ENCODE data around the gene ATAD2B.

ATAD2B gene

DNA sequence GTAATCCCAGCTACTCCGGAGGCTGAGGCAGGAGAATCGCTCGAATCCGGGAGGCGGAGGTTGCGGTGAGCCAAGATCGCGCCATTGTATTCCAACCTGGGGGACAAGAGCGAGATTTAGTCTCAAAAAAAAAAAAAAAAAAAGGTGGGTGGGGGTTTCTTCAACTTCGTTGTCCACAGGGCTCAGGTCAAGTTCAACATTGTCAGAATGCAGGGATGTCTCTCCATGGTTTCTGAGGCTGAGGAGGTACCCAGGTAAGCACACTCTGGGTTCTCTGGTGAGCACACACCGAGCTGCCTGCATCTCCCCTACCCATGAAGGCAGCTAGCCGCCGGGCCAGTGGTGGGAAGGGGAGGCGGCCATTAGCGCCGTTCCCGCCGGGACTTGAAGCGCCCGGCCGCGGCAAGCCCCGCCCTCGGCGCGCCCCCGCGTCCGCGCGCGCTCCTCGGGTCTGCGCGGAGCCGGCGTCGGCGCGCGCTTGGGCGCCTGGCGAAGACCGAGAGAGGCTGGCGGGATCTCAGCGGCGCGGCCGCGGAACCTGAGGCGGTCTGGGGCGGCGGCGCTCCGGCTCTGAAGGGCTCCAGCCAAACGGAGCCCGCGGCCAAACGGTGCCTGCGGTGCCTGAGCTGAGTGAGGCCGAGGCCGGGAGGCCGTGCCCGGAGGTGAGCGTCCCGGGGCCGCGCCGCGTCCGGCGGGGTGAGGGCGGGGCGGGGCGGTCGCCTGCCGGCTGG, 13.2 kb upstream of the ATAD2B start, which contains the start of gene UBXN2A:
TSS of gene UBXN2A (plus strand) at position 477 of the 731 bp plus-strand sequence. CDS start 17,852 bp downstream, outside the sequence.
- H3K4me1 ChIP-seq (ENCODE audit: insufficient read depth, low read length), result peaks cover 3% of the 10 kb centered on the region
- no peaks in the 10 kb centered on the region; the same call in 1 of the 2 replicates for H3K27me3 ChIP-seq (ENCODE audit: insufficient read depth, low read length)
- peak within 1 kb of the TSS; percentile 96 for H3K4me3 ChIP-seq (ENCODE audit: low read length)
- peak within 1 kb of the TSS; percentile 88 for H3K9ac ChIP-seq (ENCODE audit: low read depth, low read length)
- H3K36me3 ChIP-seq (ENCODE audit: insufficient read depth, low read depth, low read length), result no peaks in the 10 kb centered on the region
- no peaks in the 10 kb centered on the region for H3K9me3 ChIP-seq (ENCODE audit: insufficient read depth, low read depth, low read length)
- peak within 1 kb of the TSS; percentile 77 for H3K27ac ChIP-seq (ENCODE audit: low read length)

DNA sequence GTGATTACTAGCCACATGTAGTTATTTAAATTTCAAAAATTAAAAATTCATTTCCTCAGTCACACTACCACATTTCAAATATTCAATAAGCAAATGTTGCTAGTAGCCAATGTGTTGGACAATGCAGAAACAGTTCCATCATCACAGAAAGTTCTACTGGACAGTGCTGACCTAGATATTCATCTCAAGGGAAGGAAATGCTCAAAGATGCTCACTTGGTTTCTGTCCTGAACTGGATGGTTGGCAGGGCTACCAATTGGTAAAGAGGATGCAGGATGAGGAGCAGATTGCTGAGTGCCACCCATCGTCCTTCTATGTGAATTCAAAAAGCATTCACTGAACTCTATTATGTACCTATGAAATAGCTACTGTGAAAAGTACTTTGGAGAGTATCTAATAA, 7.3 kb upstream of the ATAD2B start:
- Histone ChIP-seq H3K27me3 (ENCODE audit: insufficient read depth, low read length) (no peaks in the 10 kb centered on the region), H3K36me3 (ENCODE audit: insufficient read depth, low read depth, low read length) (no peaks in the 10 kb centered on the region), H3K9me3 (ENCODE audit: insufficient read depth, low read depth, low read length) (no peaks in the 10 kb centered on the region), H3K27ac (ENCODE audit: low read length) (no peak overlapping the region), H3K9ac (ENCODE audit: low read depth, low read length) (no peak overlapping the region), H3K4me1 (ENCODE audit: insufficient read depth, low read length) (peaks cover 3% of the 10 kb centered on the region; the same call in 1 of the 2 replicates), H3K4me3 (ENCODE audit: low read length) (no peak overlapping the region)

DNA sequence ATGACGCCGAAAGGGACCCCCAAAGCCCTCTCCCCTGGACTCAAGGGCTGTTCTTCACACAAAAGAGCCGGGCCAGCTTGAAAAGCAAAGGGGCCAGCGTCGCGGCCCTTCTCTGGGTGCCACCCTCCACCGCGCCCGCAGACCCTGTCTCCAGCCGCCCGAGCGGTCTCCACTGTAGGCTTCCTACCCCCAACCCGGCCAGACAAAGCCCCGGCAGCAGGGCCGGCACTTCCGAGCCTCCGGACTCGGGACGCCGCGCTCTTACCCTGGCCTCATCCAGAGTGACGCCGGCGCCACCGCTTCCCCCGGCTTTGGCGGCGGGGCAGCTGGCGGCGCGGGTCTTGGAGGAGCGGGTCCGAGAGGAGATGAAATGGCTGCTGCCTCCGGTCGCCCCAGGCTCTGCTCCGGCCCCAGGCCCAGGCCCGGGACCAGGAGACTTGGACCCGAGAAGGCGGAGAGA, 603 bp downstream of the ATAD2B start:
- Histone ChIP-seq H3K4me1 (ENCODE audit: insufficient read depth, low read length) (peaks cover 3% of the 10 kb centered on the region; the same call in 1 of the 2 replicates), H3K27me3 (ENCODE audit: insufficient read depth, low read length) (no peaks in the 10 kb centered on the region), H3K27ac (ENCODE audit: low read length) (peak overlapping the region; percentile 85), H3K9ac (ENCODE audit: low read depth, low read length) (peak overlapping the region; percentile 97), H3K36me3 (ENCODE audit: insufficient read depth, low read depth, low read length) (no peaks in the 10 kb centered on the region), H3K4me3 (ENCODE audit: low read length) (peak overlapping the region; percentile 84), H3K9me3 (ENCODE audit: insufficient read depth, low read depth, low read length) (no peaks in the 10 kb centered on the region)

DNA sequence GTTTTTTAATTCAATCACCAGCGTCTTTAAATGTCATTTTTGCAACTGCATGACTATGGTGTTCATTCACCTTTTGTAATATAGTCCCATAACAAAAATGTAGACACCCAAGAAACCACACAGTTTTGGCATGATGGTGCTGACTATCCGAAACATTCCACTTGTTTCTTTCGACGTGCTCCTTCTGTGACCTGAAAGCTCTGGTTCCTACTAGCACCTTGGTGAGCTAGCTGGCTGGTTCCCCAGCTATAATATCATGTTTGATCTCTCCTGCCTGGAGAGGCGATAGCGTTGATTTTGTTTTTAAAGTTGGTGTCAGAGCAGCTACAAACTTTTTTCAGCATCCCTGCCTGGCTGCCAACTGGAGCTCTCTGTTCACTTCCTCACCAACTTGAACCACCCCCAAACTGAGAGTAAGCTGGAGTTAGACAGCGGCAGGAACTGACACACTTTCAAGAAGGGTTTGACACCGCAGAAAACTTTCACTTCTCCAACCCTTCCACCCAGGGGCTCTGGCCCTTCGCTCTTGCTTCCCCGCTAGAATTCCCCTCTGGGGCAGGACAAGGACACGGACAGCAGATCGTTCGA, 1.1 kb downstream of the ATAD2B start:
- Histone ChIP-seq H3K4me1 (ENCODE audit: insufficient read depth, low read length) (peaks cover 3% of the 10 kb centered on the region; the same call in 1 of the 2 replicates), H3K27ac (ENCODE audit: low read length) (peak overlapping the region; percentile 85), H3K27me3 (ENCODE audit: insufficient read depth, low read length) (no peaks in the 10 kb centered on the region), H3K9me3 (ENCODE audit: insufficient read depth, low read depth, low read length) (no peaks in the 10 kb centered on the region), H3K4me3 (ENCODE audit: low read length) (peak overlapping the region; percentile 84), H3K36me3 (ENCODE audit: insufficient read depth, low read depth, low read length) (no peaks in the 10 kb centered on the region), H3K9ac (ENCODE audit: low read depth, low read length) (peak overlapping the region; percentile 97)

DNA sequence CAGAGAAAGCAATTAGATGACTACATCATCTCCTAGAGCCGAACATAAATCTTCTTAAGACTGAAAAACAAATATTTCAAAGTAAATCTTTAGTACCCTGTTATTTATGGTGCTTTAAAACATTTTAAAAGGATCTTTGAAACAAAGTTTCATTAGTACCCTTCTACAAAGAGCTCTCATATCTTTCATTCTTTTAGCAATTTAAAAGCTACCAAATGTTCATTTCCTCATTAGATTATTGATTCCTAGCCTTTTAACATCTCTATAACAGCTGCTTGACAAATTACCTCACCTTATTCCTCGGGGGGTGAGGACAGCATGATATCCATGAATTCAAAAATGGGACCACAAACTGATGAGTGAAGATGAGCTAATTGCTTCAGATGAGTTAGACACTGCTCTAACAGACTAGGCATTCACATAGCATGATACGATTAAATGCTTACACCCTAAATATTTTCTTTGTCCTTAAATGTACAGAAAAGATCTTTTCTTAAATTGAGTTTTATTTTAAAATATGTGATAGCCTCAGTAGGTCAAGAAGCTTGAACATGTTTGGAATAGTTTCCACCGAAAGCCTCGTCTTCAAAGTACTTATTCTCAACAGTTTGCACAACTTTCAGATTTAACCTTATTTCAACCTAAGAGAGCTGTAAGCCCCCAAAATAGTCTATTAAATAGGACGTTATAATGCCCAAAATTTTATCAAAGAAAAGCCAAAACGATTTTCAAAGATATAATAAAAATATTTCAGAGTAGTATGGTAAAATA, 2.1 kb downstream of the ATAD2B start:
- Histone ChIP-seq H3K4me3 (ENCODE audit: low read length) (peak overlapping the region; percentile 84), H3K4me1 (ENCODE audit: insufficient read depth, low read length) (peaks cover 3% of the 10 kb centered on the region; the same call in 1 of the 2 replicates), H3K27me3 (ENCODE audit: insufficient read depth, low read length) (no peaks in the 10 kb centered on the region), H3K27ac (ENCODE audit: low read length) (no peak overlapping the region), H3K36me3 (ENCODE audit: insufficient read depth, low read depth, low read length) (no peaks in the 10 kb centered on the region), H3K9me3 (ENCODE audit: insufficient read depth, low read depth, low read length) (no peaks in the 10 kb centered on the region), H3K9ac (ENCODE audit: low read depth, low read length) (peak overlapping the region; percentile 97; the same call in 1 of the 2 replicates)

DNA sequence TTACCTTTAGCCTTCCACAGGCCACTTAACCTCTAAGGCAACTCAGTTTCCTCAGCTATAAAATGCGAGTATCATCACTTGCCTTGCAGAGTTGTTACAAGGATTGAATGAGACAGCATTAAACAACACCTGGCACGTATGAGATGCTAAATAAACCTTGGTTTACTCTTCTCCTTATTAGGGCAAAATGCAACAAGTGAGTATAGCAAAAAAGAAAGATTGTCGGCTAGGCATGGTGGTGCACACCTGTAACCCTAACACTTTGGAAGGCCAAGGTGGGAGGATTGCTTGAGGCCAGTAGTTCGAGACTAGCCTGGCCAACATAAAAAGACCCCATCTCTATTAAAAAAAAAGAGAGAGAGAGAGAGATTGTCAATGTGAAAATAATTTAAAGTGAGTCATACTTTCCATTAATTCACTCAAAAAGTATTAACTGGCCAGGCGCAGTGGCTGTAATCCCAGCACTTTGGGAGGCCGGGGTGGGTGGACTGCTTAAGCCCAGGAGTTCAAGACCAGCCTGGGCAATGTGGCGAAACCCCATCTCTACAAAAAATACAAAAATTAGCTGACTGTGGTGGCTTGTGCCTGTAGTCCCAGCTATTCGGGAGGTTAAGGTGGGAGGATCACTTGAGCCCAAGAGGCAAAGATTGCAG, 8.0 kb downstream of the ATAD2B start:
- H3K9ac ChIP-seq (ENCODE audit: low read depth, low read length), result no peak overlapping the region
- H3K27ac ChIP-seq (ENCODE audit: low read length), result no peak overlapping the region

DNA sequence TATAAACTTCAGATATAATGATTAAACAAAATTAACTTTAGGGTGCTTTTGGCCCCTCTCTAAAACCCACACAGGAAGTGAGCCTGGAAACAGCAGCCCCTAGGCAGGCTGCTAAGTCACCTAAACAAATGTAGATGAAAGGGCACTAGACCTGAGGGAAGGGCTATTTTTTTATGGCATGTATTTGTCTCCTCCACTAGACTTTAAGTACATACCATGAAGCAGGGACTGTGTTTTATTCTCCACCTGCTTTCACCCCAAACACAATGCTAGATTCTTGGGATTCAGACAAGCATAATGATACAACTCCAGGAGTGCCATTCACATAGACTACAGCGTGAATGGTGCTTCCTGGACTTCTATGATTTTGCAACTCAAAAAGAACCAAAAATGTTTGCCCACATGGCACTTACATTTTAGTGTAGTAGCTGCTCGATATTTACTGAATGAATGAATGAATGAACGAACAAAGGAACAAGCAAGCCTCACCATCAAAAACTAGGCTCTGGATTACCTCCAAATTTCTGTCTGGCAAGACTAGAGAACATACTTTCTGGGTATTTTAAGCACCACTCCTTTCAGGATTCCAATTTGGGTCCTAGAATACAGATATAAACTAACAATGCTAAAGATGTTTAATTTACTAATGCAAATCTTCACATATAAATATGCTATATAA, 10.1 kb downstream of the ATAD2B start:
- Histone ChIP-seq H3K27ac (ENCODE audit: low read length) (peak overlapping the region; percentile 21), H3K4me3 (ENCODE audit: low read length) (no peak overlapping the region)

More for the DNA sequence above, 8.0 kb downstream of the ATAD2B start:
- Histone ChIP-seq H3K36me3 (ENCODE audit: insufficient read depth, low read depth, low read length) (no peaks in the 10 kb centered on the region), H3K4me1 (ENCODE audit: insufficient read depth, low read length) (peaks cover 9% of the 10 kb centered on the region), H3K4me3 (ENCODE audit: low read length) (no peak overlapping the region), H3K27me3 (ENCODE audit: insufficient read depth, low read length) (no peaks in the 10 kb centered on the region), H3K9me3 (ENCODE audit: insufficient read depth, low read depth, low read length) (no peaks in the 10 kb centered on the region)

DNA sequence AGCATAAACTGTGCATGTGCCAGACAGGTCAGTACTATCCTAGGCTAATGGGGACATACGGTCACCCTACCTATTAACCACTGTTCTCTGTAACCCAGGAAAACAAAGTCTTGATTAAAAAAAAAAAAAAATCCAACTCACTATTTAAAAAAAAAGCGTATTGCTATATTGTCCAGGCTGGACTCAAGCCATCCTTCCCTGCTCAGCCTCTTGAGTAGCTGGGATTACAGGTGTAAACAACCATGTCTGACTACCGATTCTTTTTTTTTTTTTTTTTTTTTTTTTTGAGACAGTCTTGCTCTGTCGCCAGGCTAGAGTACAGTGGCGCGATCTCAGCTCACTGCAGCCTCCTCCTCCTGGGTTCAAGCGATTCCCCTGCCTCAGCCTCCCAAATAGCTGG, 11.6 kb downstream of the ATAD2B start:
- Histone ChIP-seq H3K9me3 (ENCODE audit: insufficient read depth, low read depth, low read length) (no peaks in the 10 kb centered on the region), H3K36me3 (ENCODE audit: insufficient read depth, low read depth, low read length) (no peaks in the 10 kb centered on the region), H3K9ac (ENCODE audit: low read depth, low read length) (no peak overlapping the region), H3K4me3 (ENCODE audit: low read length) (no peak overlapping the region), H3K27me3 (ENCODE audit: insufficient read depth, low read length) (no peaks in the 10 kb centered on the region), H3K4me1 (ENCODE audit: insufficient read depth, low read length) (peaks cover 9% of the 10 kb centered on the region), H3K27ac (ENCODE audit: low read length) (no peak overlapping the region)

More for the DNA sequence above, 10.1 kb downstream of the ATAD2B start:
- H3K9me3 ChIP-seq (ENCODE audit: insufficient read depth, low read depth, low read length), result no peaks in the 10 kb centered on the region
- peaks cover 9% of the 10 kb centered on the region for H3K4me1 ChIP-seq (ENCODE audit: insufficient read depth, low read length)
- H3K9ac ChIP-seq (ENCODE audit: low read depth, low read length), result peak overlapping the region; percentile 12; the same call in 1 of the 2 replicates
- no peaks in the 10 kb centered on the region for H3K27me3 ChIP-seq (ENCODE audit: insufficient read depth, low read length)
- H3K36me3 ChIP-seq (ENCODE audit: insufficient read depth, low read depth, low read length), result no peaks in the 10 kb centered on the region

DNA sequence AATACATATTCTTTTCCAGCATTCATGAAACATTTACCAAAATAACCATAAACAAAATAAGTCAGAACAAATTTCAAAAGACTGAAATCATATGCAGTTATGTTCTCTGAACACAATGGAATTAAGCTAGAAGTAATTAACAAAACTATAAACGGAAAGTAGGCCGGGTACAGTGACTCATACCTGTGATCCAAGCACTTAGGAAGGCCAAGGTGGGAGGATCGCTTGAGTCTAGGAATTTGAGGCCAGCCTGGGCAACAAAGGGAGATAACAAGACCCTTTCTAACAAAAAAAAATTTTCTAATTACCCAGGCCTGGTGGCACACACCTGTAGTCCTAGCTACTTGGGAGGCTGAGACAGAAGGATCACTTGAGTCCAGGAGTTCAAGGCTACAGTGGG, 14.9 kb downstream of the ATAD2B start:
- peaks cover 8% of the 10 kb centered on the region for H3K4me1 ChIP-seq (ENCODE audit: insufficient read depth, low read length)
- H3K9me3 ChIP-seq (ENCODE audit: insufficient read depth, low read depth, low read length), result no peaks in the 10 kb centered on the region
- no peaks in the 10 kb centered on the region for H3K36me3 ChIP-seq (ENCODE audit: insufficient read depth, low read depth, low read length)
- H3K27me3 ChIP-seq (ENCODE audit: insufficient read depth, low read length), result no peaks in the 10 kb centered on the region
- no peak overlapping the region for H3K27ac ChIP-seq (ENCODE audit: low read length)
- no peak overlapping the region for H3K9ac ChIP-seq (ENCODE audit: low read depth, low read length)
- H3K4me3 ChIP-seq (ENCODE audit: low read length), result no peak overlapping the region

DNA sequence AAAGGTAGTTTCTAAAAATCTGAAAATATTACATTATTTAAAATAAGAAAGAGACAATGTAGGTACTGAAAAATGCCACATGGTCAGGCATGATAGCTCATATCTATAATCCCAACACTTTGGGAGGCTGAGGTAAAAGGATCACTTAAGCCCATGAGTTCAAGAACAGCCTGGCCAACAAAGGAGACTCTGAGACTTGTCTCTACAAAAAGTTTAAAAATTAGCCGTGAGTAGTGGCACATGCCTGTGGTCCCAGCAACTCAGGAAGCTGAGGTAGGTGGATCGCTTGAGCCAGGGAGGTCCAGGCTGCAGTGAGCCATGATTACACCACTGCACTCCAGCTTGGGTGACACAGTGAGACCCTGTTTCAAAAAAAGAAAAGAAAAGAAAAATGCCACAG, 21.8 kb downstream of the ATAD2B start:
- no peaks in the 10 kb centered on the region for H3K9me3 ChIP-seq (ENCODE audit: insufficient read depth, low read depth, low read length)
- H3K36me3 ChIP-seq (ENCODE audit: insufficient read depth, low read depth, low read length), result no peaks in the 10 kb centered on the region
- H3K9ac ChIP-seq (ENCODE audit: low read depth, low read length), result no peak overlapping the region
- no peaks in the 10 kb centered on the region for H3K4me1 ChIP-seq (ENCODE audit: insufficient read depth, low read length)
- H3K4me3 ChIP-seq (ENCODE audit: low read length), result no peak overlapping the region
- H3K27ac ChIP-seq (ENCODE audit: low read length), result no peak overlapping the region
- no peaks in the 10 kb centered on the region for H3K27me3 ChIP-seq (ENCODE audit: insufficient read depth, low read length)

DNA sequence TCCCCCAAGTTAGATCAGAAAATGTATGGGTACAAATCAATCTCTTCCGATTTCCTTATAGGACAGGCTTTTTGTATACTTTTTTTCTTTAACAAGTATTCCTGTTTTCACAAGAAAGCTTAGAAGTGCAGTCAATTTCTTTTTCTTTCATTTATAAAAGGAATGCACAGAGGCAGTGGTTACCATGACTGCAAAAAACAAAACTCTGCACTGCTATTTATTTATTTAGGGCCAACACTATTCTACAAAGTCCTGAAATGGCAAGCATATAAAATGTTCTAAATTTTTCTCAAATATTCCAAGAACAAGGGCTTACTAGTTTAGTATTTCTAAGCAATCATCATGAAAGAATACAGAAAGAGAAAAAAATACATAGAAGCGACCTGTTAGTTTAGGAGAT, 22.2 kb downstream of the ATAD2B start:
- H3K27me3 ChIP-seq (ENCODE audit: insufficient read depth, low read length), result no peaks in the 10 kb centered on the region
- H3K9ac ChIP-seq (ENCODE audit: low read depth, low read length), result no peak overlapping the region
- H3K4me1 ChIP-seq (ENCODE audit: insufficient read depth, low read length), result no peaks in the 10 kb centered on the region
- H3K27ac ChIP-seq (ENCODE audit: low read length), result no peak overlapping the region
- no peaks in the 10 kb centered on the region for H3K9me3 ChIP-seq (ENCODE audit: insufficient read depth, low read depth, low read length)
- H3K4me3 ChIP-seq (ENCODE audit: low read length), result no peak overlapping the region
- H3K36me3 ChIP-seq (ENCODE audit: insufficient read depth, low read depth, low read length), result no peaks in the 10 kb centered on the region

All from iPS-20b (cell line).